OCI-LY1 (cell line): ENCODE data around the gene ADGRA3.

Source experiments
- H2AFZ ChIP-seq: fragments of 200-600 bp; sonication (generic), shearing (Covaris generic); 2 replicates; pipeline ENCODE4 v1.6.0; 2014; ENCODE audit warnings: antibody characterized with exemption, mild to moderate bottlenecking, low read length
- H3F3A ChIP-seq: fragments of 200-600 bp; sonication (generic), shearing (Covaris generic); 2 replicates; pipeline ENCODE4 v1.6.0; 2014; ENCODE audit warnings: mild to moderate bottlenecking, antibody characterized with exemption, low read length, moderate library complexity; ENCODE audit not compliant: insufficient read depth
- H3K27ac ChIP-seq: fragments of 200-600 bp; sonication (generic); 2 replicates; pipeline ENCODE4 v1.5.1; 2014; ENCODE audit warnings: low read length, mixed run types, mild to moderate bottlenecking, low read depth; ENCODE audit not compliant: poor library complexity, severe bottlenecking
- H3K27me3 ChIP-seq: fragments of 200-600 bp; sonication (generic); 2 replicates; pipeline ENCODE4 v1.6.0; 2014; ENCODE audit warnings: antibody characterized with exemption, mild to moderate bottlenecking, low read length, moderate library complexity; ENCODE audit not compliant: insufficient read depth
- H3K36me3 ChIP-seq: fragments of 200-600 bp; sonication (generic); 2 replicates; pipeline ENCODE4 v1.6.1; 2014; ENCODE audit warnings: mild to moderate bottlenecking, antibody characterized with exemption, low read length, moderate library complexity, mixed read lengths; ENCODE audit not compliant: insufficient read depth
- H3K4me1 ChIP-seq: fragments of 200-600 bp; sonication (generic); 2 replicates; pipeline ENCODE4 v1.5.1; 2014; ENCODE audit warnings: mild to moderate bottlenecking, low read length, moderate library complexity; ENCODE audit not compliant: insufficient read depth, severe bottlenecking
- H3K4me2 ChIP-seq: fragments of 200-600 bp; sonication (generic), shearing (Covaris generic); 2 replicates; pipeline ENCODE4 v1.6.1; 2014; ENCODE audit warnings: low read length
- H3K4me3 ChIP-seq: fragments of 200-600 bp; sonication (generic); 2 replicates; pipeline ENCODE4 v1.5.1; 2014; ENCODE audit warnings: low read length, low read depth, mild to moderate bottlenecking, mixed read lengths; ENCODE audit not compliant: poor library complexity, severe bottlenecking
- H3K79me2 ChIP-seq: fragments of 200-600 bp; shearing (Covaris generic); 2 replicates; pipeline ENCODE4 v1.6.1; 2016; ENCODE audit warnings: mixed run types, low read length, mixed read lengths; ENCODE audit not compliant: insufficient read depth
- H3K9ac ChIP-seq: fragments of 200-600 bp; sonication (generic), shearing (Covaris generic); 2 replicates; pipeline ENCODE4 v1.6.1; 2014; ENCODE audit warnings: mild to moderate bottlenecking, low read length, mixed read lengths
- H3K9me2 ChIP-seq: fragments of 200-600 bp; sonication (generic), shearing (Covaris generic); 2 replicates; pipeline ENCODE4 v1.6.1; 2014; ENCODE audit warnings: low read depth, mild to moderate bottlenecking, low read length, mixed read lengths
- H3K9me3 ChIP-seq: fragments of 200-600 bp; shearing (Covaris generic); 2 replicates; pipeline ENCODE4 v1.6.1; 2014; ENCODE audit warnings: low read length, mixed read lengths
- H4K20me1 ChIP-seq: fragments of 200-600 bp; sonication (generic), shearing (Covaris generic); 2 replicates; pipeline ENCODE4 v1.6.0; 2016; ENCODE audit warnings: mild to moderate bottlenecking, low read length; ENCODE audit not compliant: insufficient read depth
- CTCF ChIP-seq: fragments of 200-600 bp; sonication (generic), shearing (Covaris generic); IDR thresholded peaks from 2 replicates; pipeline ENCODE4 v1.5.1; 2017; ENCODE audit warnings: mild to moderate bottlenecking, antibody characterized with exemption, low read length, moderate library complexity, mixed read lengths
- EZH2 ChIP-seq: fragments of 200-600 bp; sonication (generic), shearing (Covaris generic); IDR thresholded peaks from 2 replicates; pipeline ENCODE4 v1.8.0; 2017; ENCODE audit warnings: borderline replicate concordance, mixed run types, mild to moderate bottlenecking, antibody characterized with exemption, low read length, moderate library complexity, mixed read lengths

The ADGRA3 gene

GRCh38 chr4:22504447-22504846 lies 11.4 kb downstream of the ADGRA3 start:
- Histone ChIP-seq H3K9me3 (no peaks in the 10 kb centered on the region), H3K36me3 (no peaks in the 10 kb centered on the region), H2AFZ (no peak overlapping the region), H3K27ac (no peak overlapping the region), H3K27me3 (no peaks in the 10 kb centered on the region), H3K4me1 (no peaks in the 10 kb centered on the region), H3K4me2 (no peak overlapping the region), H3K9ac (no peak overlapping the region), H3K9me2 (no peaks in the 10 kb centered on the region), H3F3A (no peaks in the 10 kb centered on the region), H4K20me1 (no peaks in the 10 kb centered on the region), H3K4me3 (no peak overlapping the region), H3K79me2 (no peaks in the 10 kb centered on the region)
- no peak for TF ChIP-seq CTCF
- TF ChIP-seq EZH2 = no peak

- Histone ChIP-seq H2AFZ (no peak overlapping the region), H3K27ac (no peak overlapping the region), H3K9me2 (no peaks in the 10 kb centered on the region), H3K79me2 (no peaks in the 10 kb centered on the region), H3F3A (no peaks in the 10 kb centered on the region), H3K27me3 (no peaks in the 10 kb centered on the region), H3K4me1 (no peaks in the 10 kb centered on the region), H4K20me1 (no peaks in the 10 kb centered on the region), H3K4me2 (no peak overlapping the region), H3K36me3 (no peaks in the 10 kb centered on the region), H3K9me3 (no peaks in the 10 kb centered on the region), H3K9ac (no peak overlapping the region), H3K4me3 (no peak overlapping the region)
- no peak for TF ChIP-seq EZH2
- TF ChIP-seq CTCF = no peak
Measured at GRCh38 chr4:22502895-22503814, 12.7 kb downstream of the ADGRA3 start.

DNA sequence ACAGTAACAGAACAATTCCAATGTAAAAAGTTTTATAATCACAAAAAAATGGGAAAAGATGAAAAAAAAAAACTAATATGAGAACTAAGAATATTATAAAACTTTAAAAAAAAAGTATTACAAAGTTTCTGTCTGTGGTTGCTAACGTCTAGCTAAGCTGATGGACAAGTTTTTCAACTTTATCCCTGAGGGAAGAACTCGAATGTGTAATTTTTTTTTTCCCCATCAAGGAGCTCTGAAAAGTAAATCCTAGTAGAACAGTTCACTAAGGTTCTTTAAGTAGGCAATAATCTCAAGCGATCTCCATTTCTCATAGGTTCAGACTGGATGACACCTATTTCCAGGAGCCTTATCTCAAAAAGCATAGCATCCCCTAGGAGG lies 14.2 kb downstream of the ADGRA3 start:
- H3K4me2 ChIP-seq = no peak overlapping the region
- H3K4me3 ChIP-seq = no peak overlapping the region
- H3K9ac ChIP-seq = no peak overlapping the region
- H3K36me3 ChIP-seq = no peaks in the 10 kb centered on the region
- H2AFZ ChIP-seq = no peak overlapping the region
- H3K9me2 ChIP-seq = no peaks in the 10 kb centered on the region
- H3K4me1 ChIP-seq = no peaks in the 10 kb centered on the region
- H3K27me3 ChIP-seq = no peaks in the 10 kb centered on the region
- H3K79me2 ChIP-seq = no peaks in the 10 kb centered on the region
- H3F3A ChIP-seq = no peaks in the 10 kb centered on the region
- no peaks in the 10 kb centered on the region for H4K20me1 ChIP-seq
- TF ChIP-seq CTCF = no peak
- TF ChIP-seq EZH2 = no peak
- H3K27ac ChIP-seq = no peak overlapping the region
- no peaks in the 10 kb centered on the region for H3K9me3 ChIP-seq
